Spinal cord (tissue), 10 donors: ENCODE measurements around the gene IPCEF1. TPM values are rescaled to one million over a fixed set of nuclear protein-coding genes. Genes with fewer than 3 reads are reported as not detected.

ENCODE experiments used
- DNase-seq, 6 donors: peaks; one replicate each; pipeline versions ENCODE4 v3.0.0 to v3.0.0-alpha.2; 2013 to 2015; ENCODE audit warnings: low spot score in 6 of 6, low read depth in 4 of 6
- H3K27ac ChIP-seq: one replicate; pipeline ENCODE4 v1.5.1; 2013; ENCODE audit warnings: low read depth, low read length, control low read depth
- H3K27me3 ChIP-seq: one replicate; pipeline ENCODE4 v1.6.1; 2013; ENCODE audit warnings: low read length; ENCODE audit not compliant: control insufficient read depth, insufficient read depth
- H3K36me3 ChIP-seq: one replicate; pipeline ENCODE4 v1.6.1; 2013; ENCODE audit warnings: low read length; ENCODE audit not compliant: control insufficient read depth, insufficient read depth
- H3K4me1 ChIP-seq: one replicate; pipeline ENCODE4 v1.6.1; 2013; ENCODE audit warnings: low read length; ENCODE audit not compliant: control insufficient read depth, insufficient read depth
- H3K4me3 ChIP-seq: one replicate; pipeline ENCODE4 v1.5.1; 2013; ENCODE audit warnings: low read depth, low read length, control low read depth
- H3K9me3 ChIP-seq: one replicate; pipeline ENCODE4 v1.6.1; 2013; ENCODE audit warnings: low read length; ENCODE audit not compliant: control insufficient read depth, insufficient read depth
- WGBS: methylation state at CpG from one replicate; pipeline ENCODE4 v1.1.5; 2013; ENCODE audit warnings: missing lambda C conversion rate; ENCODE audit not compliant: insufficient coverage; 5-methylcytosine and 5-hydroxymethylcytosine counted together
- polyA plus RNA-seq, 2 donors: library from polyadenylated mRNA; unstranded; fragments of 120-200 nt; gene quantifications; one replicate each; pipeline ENCODE4 v1.2.1, GENCODE V29; 2013; ENCODE audit not compliant: insufficient read length in 2 of 2
- total RNA-seq, 2 donors: library from RNA; depleted of rRNA in 1 of 2; stranded (reverse); fragments of 120-200 nt in 1 of 2; fragments of >200 nt in 1 of 2; gene quantifications; one replicate each; pipeline versions ENCODE4 v1.2.3 to v1.2.4, GENCODE V29; 2013 to 2014
- donor health status: healthy.

The IPCEF1 gene
- total and polyA plus RNA-seq, 4 donors, result 5.4 to 11.8 (median 8.2) TPM

GRCh38 chr6:154266560-154267099 lies 90.0 kb downstream of the IPCEF1 start:
- Histone ChIP-seq H3K4me3 (no peak overlapping the region), H3K36me3 (no peaks in the 10 kb centered on the region), H3K27me3 (no peaks in the 10 kb centered on the region), H3K9me3 (no peaks in the 10 kb centered on the region), H3K4me1 (no peaks in the 10 kb centered on the region), H3K27ac (no peak overlapping the region)
- no peak for DNase-seq

- no peaks in the 10 kb centered on the region for H3K27me3 ChIP-seq
- H3K9me3 ChIP-seq, result no peaks in the 10 kb centered on the region
- no peaks in the 10 kb centered on the region for H3K36me3 ChIP-seq
- H3K4me1 ChIP-seq, result no peaks in the 10 kb centered on the region
- peak in 1 of 6 donors; percentile 32 for DNase-seq
- H3K4me3 ChIP-seq, result no peak overlapping the region
- no peak overlapping the region for H3K27ac ChIP-seq
- WGBS, result 100% methylated on average over 3 of the region's 7 CpGs
Measured at GRCh38 chr6:154261688-154262397, 94.8 kb downstream of the IPCEF1 start.

GRCh38 chr6:154258064-154258757 lies 98.4 kb downstream of the IPCEF1 start:
- no peak overlapping the region for H3K27ac ChIP-seq
- no peaks in the 10 kb centered on the region for H3K27me3 ChIP-seq
- peaks cover 6% of the 10 kb centered on the region for H3K9me3 ChIP-seq
- no peaks in the 10 kb centered on the region for H3K36me3 ChIP-seq
- 96% methylated on average over 3 of the region's 4 CpGs for WGBS
- H3K4me1 ChIP-seq, result no peaks in the 10 kb centered on the region
- H3K4me3 ChIP-seq, result no peak overlapping the region
- no peak for DNase-seq

GRCh38 chr6:154257067-154257466 lies 99.5 kb downstream of the IPCEF1 start:
- no peaks in the 10 kb centered on the region for H3K36me3 ChIP-seq
- no peaks in the 10 kb centered on the region for H3K4me1 ChIP-seq
- H3K4me3 ChIP-seq, result no peak overlapping the region
- no peak for DNase-seq
- H3K27me3 ChIP-seq, result no peaks in the 10 kb centered on the region
- no peak overlapping the region for H3K27ac ChIP-seq
- H3K9me3 ChIP-seq, result peaks cover 6% of the 10 kb centered on the region
- WGBS, result 80% methylated on average over 1 of the region's 1 CpG

GRCh38 chr6:154252678-154253077 lies 103.9 kb downstream of the IPCEF1 start:
- Histone ChIP-seq H3K4me3 (no peak overlapping the region), H3K4me1 (no peaks in the 10 kb centered on the region), H3K9me3 (peaks cover 6% of the 10 kb centered on the region), H3K27me3 (no peaks in the 10 kb centered on the region), H3K27ac (no peak overlapping the region), H3K36me3 (no peaks in the 10 kb centered on the region)
- 27% methylated on average over 3 of the region's 3 CpGs for WGBS
- DNase-seq, result no peak

- H3K27ac ChIP-seq, result no peak overlapping the region
- DNase-seq, result no peak
- 93% methylated on average over 2 of the region's 4 CpGs for WGBS
- H3K9me3 ChIP-seq, result peaks cover 6% of the 10 kb centered on the region
- no peaks in the 10 kb centered on the region for H3K4me1 ChIP-seq
- H3K4me3 ChIP-seq, result no peak overlapping the region
- no peaks in the 10 kb centered on the region for H3K36me3 ChIP-seq
- no peaks in the 10 kb centered on the region for H3K27me3 ChIP-seq
Measured at GRCh38 chr6:154251116-154251515, 105.5 kb downstream of the IPCEF1 start.

GRCh38 chr6:154249499-154250298 lies 106.9 kb downstream of the IPCEF1 start:
- Histone ChIP-seq H3K27ac (no peak overlapping the region), H3K36me3 (no peaks in the 10 kb centered on the region), H3K4me3 (no peak overlapping the region), H3K27me3 (no peaks in the 10 kb centered on the region), H3K9me3 (no peaks in the 10 kb centered on the region), H3K4me1 (no peaks in the 10 kb centered on the region)
- WGBS, result 98% methylated on average over 3 of the region's 8 CpGs
- no peak for DNase-seq

- 3% methylated on average over 4 of the region's 12 CpGs for WGBS
- no peak overlapping the region for H3K27ac ChIP-seq
- H3K27me3 ChIP-seq, result no peaks in the 10 kb centered on the region
- no peaks in the 10 kb centered on the region for H3K4me1 ChIP-seq
- no peaks in the 10 kb centered on the region for H3K36me3 ChIP-seq
- H3K4me3 ChIP-seq, result peak overlapping the region; percentile 11
- peak in 2 of 6 donors; percentile 49 to 71 for DNase-seq
- no peaks in the 10 kb centered on the region for H3K9me3 ChIP-seq
Measured at GRCh38 chr6:154247119-154247861, 109.3 kb downstream of the IPCEF1 start.

- H3K4me1 ChIP-seq, result no peaks in the 10 kb centered on the region
- peak overlapping the region; percentile 11 for H3K4me3 ChIP-seq
- H3K27ac ChIP-seq, result no peak overlapping the region
- no CpG with 5 or more reads among the region's 7 CpGs for WGBS
- no peaks in the 10 kb centered on the region for H3K9me3 ChIP-seq
- no peaks in the 10 kb centered on the region for H3K36me3 ChIP-seq
- DNase-seq, result peak in 1 of 6 donors; percentile 49
- no peaks in the 10 kb centered on the region for H3K27me3 ChIP-seq
Measured at GRCh38 chr6:154246723-154247118, 109.9 kb downstream of the IPCEF1 start.
